Progenitor cell of endocrine pancreas (in vitro differentiated cells): ENCODE data around the gene ADK. TPM values are rescaled to one million over a fixed set of nuclear protein-coding genes. Genes with fewer than 3 reads are reported as not detected.

Experiments
- DNase-seq: peaks from one replicate; pipeline ENCODE4 v3.0.0; 2021; ENCODE audit warnings: low spot score; ENCODE audit not compliant: unreplicated experiment
- H3K27ac Mint-ChIP-seq: 2 replicates; pipeline ENCODE4 v1.8.0; 2021; ENCODE audit warnings: mild to moderate bottlenecking, moderate library complexity, mixed read lengths
- H3K27me3 Mint-ChIP-seq: 2 replicates; pipeline ENCODE4 v1.8.0; 2021; ENCODE audit warnings: mixed read lengths
- H3K36me3 Mint-ChIP-seq: 2 replicates; pipeline ENCODE4 v1.8.0; 2022; ENCODE audit warnings: mixed read lengths; ENCODE audit not compliant: insufficient read depth
- H3K4me1 Mint-ChIP-seq: 2 replicates; pipeline ENCODE4 v1.8.0; 2021; ENCODE audit warnings: low read depth, mixed read lengths
- H3K4me3 Mint-ChIP-seq: 2 replicates; pipeline ENCODE4 v1.8.0; 2021; ENCODE audit warnings: low read depth, mild to moderate bottlenecking, moderate library complexity, mixed read lengths
- H3K9me3 Mint-ChIP-seq: 2 replicates; pipeline ENCODE4 v1.8.0; 2021; ENCODE audit warnings: low read depth, mixed read lengths
- CTCF ChIP-seq: fragments of 200-600 bp; sonication (generic); IDR thresholded peaks from one replicate; pipeline ENCODE4 v1.5.0; 2021; ENCODE audit warnings: antibody characterized with exemption, mild to moderate bottlenecking; ENCODE audit not compliant: unreplicated experiment
- total RNA-seq: library from RNA; stranded (reverse); gene quantifications from 2 replicates; pipeline ENCODE4 v1.2.1, GENCODE V29; 2021

The ADK gene
- total RNA-seq, 1 donor from 2014 or later, result 20.7 TPM

DNA sequence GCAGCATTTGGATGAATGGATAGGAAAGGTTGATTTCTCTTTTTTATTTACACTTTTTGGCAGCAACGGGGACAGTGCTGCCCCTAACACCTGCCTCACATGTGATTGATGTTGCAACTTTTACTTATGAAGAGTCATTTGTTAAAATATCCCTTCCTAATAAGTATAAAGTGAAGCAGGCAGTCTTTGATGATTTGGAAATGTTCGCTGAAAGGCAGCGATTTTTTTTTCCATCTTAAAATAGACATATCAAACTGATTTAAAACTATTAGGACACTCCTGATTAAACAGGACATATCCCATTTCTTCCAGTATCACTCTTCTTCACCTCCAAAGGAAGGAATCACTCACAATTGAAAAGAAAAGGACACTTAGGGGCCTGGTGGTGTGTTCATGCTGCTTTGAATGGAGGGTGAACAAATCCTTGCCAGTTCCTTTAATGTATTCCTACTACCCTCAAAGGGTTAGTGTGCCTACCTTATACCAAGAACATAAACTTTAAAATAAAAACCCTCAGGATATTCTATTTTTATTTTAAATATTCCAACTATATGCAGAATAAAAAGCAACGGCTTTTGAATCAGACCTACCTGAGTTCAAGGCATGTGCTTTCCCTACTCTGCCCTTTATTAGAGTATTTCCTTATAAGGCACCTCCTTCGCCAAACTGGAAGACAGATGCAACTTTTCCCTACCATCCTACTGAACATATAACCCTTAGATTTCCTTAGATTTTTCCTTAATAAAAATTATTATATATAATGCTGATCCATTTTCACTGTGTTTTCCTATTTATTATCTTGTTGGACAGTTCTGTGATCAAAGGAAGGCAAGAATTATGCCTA is 1.1 kb downstream of the ADK start:
- H3K27ac Mint-ChIP-seq, result no peak overlapping the region
- H3K4me3 Mint-ChIP-seq, result no peak overlapping the region

GRCh38 chr10:74153123-74153522 is 2.1 kb downstream of the ADK start:
- peak overlapping the region; percentile 32 for H3K4me3 Mint-ChIP-seq
- no peaks in the 10 kb centered on the region for H3K9me3 Mint-ChIP-seq
- H3K27ac Mint-ChIP-seq, result peak overlapping the region; percentile 35
- H3K27me3 Mint-ChIP-seq, result no peaks in the 10 kb centered on the region
- H3K36me3 Mint-ChIP-seq, result no peaks in the 10 kb centered on the region
- no peak for DNase-seq
- TF ChIP-seq CTCF, result peak; percentile 48
- H3K4me1 Mint-ChIP-seq, result peaks cover 11% of the 10 kb centered on the region

More for the DNA sequence above, 1.1 kb downstream of the ADK start:
- Mint-ChIP-seq H3K36me3 (no peaks in the 10 kb centered on the region), H3K27me3 (no peaks in the 10 kb centered on the region), H3K4me1 (peaks cover 11% of the 10 kb centered on the region), H3K9me3 (no peaks in the 10 kb centered on the region)
- DNase-seq, result no peak
- no peak for TF ChIP-seq CTCF

DNA sequence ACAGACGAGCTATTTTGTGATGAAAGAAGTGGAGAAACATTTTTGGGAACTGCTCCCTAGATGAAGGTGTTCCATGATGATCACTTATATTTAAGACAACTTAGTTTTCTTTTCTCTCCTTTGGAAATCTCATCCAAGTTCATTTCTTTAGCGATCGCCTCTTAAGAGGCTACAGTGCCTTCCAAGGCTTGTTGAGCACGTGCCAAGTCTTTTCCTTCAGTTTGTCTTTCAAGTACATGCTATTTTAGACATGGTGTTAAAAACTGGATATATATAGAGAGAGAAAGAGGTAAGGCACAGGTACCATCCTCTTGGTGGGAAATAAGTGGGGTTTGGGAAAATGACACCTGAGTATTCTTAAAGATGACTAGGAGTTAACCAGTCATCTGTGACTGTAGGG is 2.7 kb downstream of the ADK start:
- Mint-ChIP-seq H3K4me1 (peaks cover 11% of the 10 kb centered on the region), H3K4me3 (no peak overlapping the region), H3K36me3 (no peaks in the 10 kb centered on the region), H3K27me3 (no peaks in the 10 kb centered on the region), H3K9me3 (no peaks in the 10 kb centered on the region), H3K27ac (no peak overlapping the region)
- TF ChIP-seq CTCF, result no peak
- no peak for DNase-seq

GRCh38 chr10:74156919-74157289 is 5.9 kb downstream of the ADK start:
- H3K9me3 Mint-ChIP-seq, result no peaks in the 10 kb centered on the region
- no peak overlapping the region for H3K4me3 Mint-ChIP-seq
- TF ChIP-seq CTCF, result no peak
- H3K27ac Mint-ChIP-seq, result no peak overlapping the region
- H3K4me1 Mint-ChIP-seq, result peaks cover 9% of the 10 kb centered on the region
- H3K27me3 Mint-ChIP-seq, result no peaks in the 10 kb centered on the region
- DNase-seq, result no peak
- no peaks in the 10 kb centered on the region for H3K36me3 Mint-ChIP-seq

- no peak for DNase-seq
- Mint-ChIP-seq H3K4me3 (no peak overlapping the region), H3K4me1 (peaks cover 8% of the 10 kb centered on the region), H3K36me3 (no peaks in the 10 kb centered on the region), H3K9me3 (no peaks in the 10 kb centered on the region), H3K27me3 (no peaks in the 10 kb centered on the region), H3K27ac (no peak overlapping the region)
- TF ChIP-seq CTCF, result no peak
These were observed 9.0 kb downstream of the ADK start for GRCh38 chr10:74160013-74160412.
